K562 (cell line): ENCODE measurements around the gene CFHR5. TPM values are rescaled to one million over a fixed set of nuclear protein-coding genes. Genes with fewer than 3 reads are reported as not detected.

Source experiments
- CHCHD3 ChIP-seq: fragments of 250-450 bp; sonication (Bioruptor Pico); IDR thresholded peaks from 2 replicates; pipeline ENCODE4 v2.1.2; 2022; ENCODE audit warnings: mild to moderate bottlenecking
- FOXP4 ChIP-seq: sonication (generic); formaldehyde crosslinking; IDR thresholded peaks from 2 replicates; pipeline ENCODE4 v1.8.0; 2022; ENCODE audit warnings: mild to moderate bottlenecking, missing genetic modification reagents, borderline replicate concordance
- HMG20A ChIP-seq: fragments of 450-650 bp; formaldehyde crosslinking; conservative IDR thresholded peaks from 2 replicates; pipeline ENCODE4 v1.4.0; 2020; ENCODE audit warnings: mild to moderate bottlenecking, mixed read lengths
- JUNB ChIP-seq: fragments of 450-650 bp; formaldehyde crosslinking; conservative IDR thresholded peaks from 2 replicates; pipeline ENCODE4 v1.4.0; 2020; ENCODE audit warnings: mild to moderate bottlenecking
- LARP7 ChIP-seq: fragments of 450-650 bp; IDR thresholded peaks from 2 replicates; pipeline ENCODE4 v1.6.1; 2016
- MTA1 ChIP-seq: fragments of 450-650 bp; IDR thresholded peaks from 2 replicates; pipeline ENCODE4 v1.6.1; 2017; ENCODE audit warnings: borderline replicate concordance
- PHF20 ChIP-seq: fragments of 450-650 bp; IDR thresholded peaks from 2 replicates; pipeline ENCODE4 v1.6.1; 2018; ENCODE audit not compliant: partially characterized antibody
- RBM39 ChIP-seq: fragments of 200-400 bp; formaldehyde crosslinking; optimal IDR thresholded peaks from 2 replicates; pipeline ENCODE3; 2018; ENCODE audit warnings: low read depth, low read length
- REST ChIP-seq, 2 experiments: fragments of 450-650 bp; formaldehyde crosslinking in 1 of 2; IDR thresholded peaks; 2 replicates each; pipeline versions ENCODE4 v1.4.0 to v1.6.1; 2014 to 2020; ENCODE audit warnings: mild to moderate bottlenecking in 2 of 2, borderline replicate concordance in 1 of 2, low read depth in 1 of 2
- TAF9B ChIP-seq: fragments of 450-650 bp; IDR thresholded peaks from 2 replicates; pipeline ENCODE4 v1.6.1; 2018; ENCODE audit warnings: mild to moderate bottlenecking; ENCODE audit not compliant: partially characterized antibody
- TEAD4 ChIP-seq, 2 experiments: sonication (generic) in 1 of 2; formaldehyde crosslinking in 1 of 2; IDR thresholded peaks; 2 replicates each; pipeline versions ENCODE4 v1.6.1 to v1.8.0; 2012 to 2022; ENCODE audit warnings: borderline replicate concordance in 1 of 2, inconsistent platforms in 1 of 2, low read length in 1 of 2, mild to moderate bottlenecking in 1 of 2, missing genetic modification reagents in 1 of 2
- THRA ChIP-seq: fragments of 450-650 bp; IDR thresholded peaks from 2 replicates; pipeline ENCODE4 v1.6.1; 2017; ENCODE audit warnings: mild to moderate bottlenecking, moderate library complexity
- ZBTB1 ChIP-seq: sonication (generic); formaldehyde crosslinking; IDR thresholded peaks from 2 replicates; pipeline ENCODE4 v1.8.1; 2023; ENCODE audit warnings: missing genetic modification reagents, low read depth, mild to moderate bottlenecking, borderline replicate concordance
- ZNF444 ChIP-seq: fragments of 250-450 bp; sonication (Bioruptor Pico); IDR thresholded peaks from 2 replicates; pipeline ENCODE4 v1.4.0; 2020; ENCODE audit warnings: mild to moderate bottlenecking, moderate library complexity
- ZNF584 ChIP-seq: fragments of 200-800 bp; sonication (Bioruptor generic); IDR thresholded peaks from 2 replicates; pipeline ENCODE4 v1.6.1; 2016; ENCODE audit warnings: low read depth, mild to moderate bottlenecking, missing genetic modification characterization, missing compliant biosample characterization
- ZNF668 ChIP-seq: fragments of 250-450 bp; sonication (Bioruptor Pico); IDR thresholded peaks from 2 replicates; pipeline ENCODE4 v1.8.0; 2022; ENCODE audit warnings: mild to moderate bottlenecking, inconsistent platforms
- ZNF780A ChIP-seq: fragments of 250-450 bp; sonication (Bioruptor Pico); IDR thresholded peaks from 2 replicates; pipeline ENCODE4 v1.5.0; 2021; ENCODE audit warnings: mild to moderate bottlenecking
- polyA plus RNA-seq, 8 experiments: library from polyadenylated mRNA; depleted of rRNA in 4 of 8; stranded (reverse) in 5 of 8; unstranded in 3 of 8; fragments of >200 nt; fragmentation: Nextera tagmentation in 2 of 8; fragmentation: Illumina TruSeq in 1 of 8; extraction: Ambion mirVana in 2 of 8; extraction: Trizol in 1 of 8; gene quantifications; 2 replicates each; pipeline versions ENCODE4 v1.2.1 to v1.2.3, GENCODE V29; 2011 to 2014; ENCODE audit warnings: inconsistent platforms in 1 of 8, missing spikeins in 1 of 8
- total RNA-seq, 7 experiments: library from RNA; depleted of rRNA in 6 of 7; stranded (reverse); fragments of >200 nt in 6 of 7; fragmentation: Illumina TruSeq in 2 of 7; extraction: Trizol in 2 of 7; gene quantifications; 2 replicates each; pipeline versions ENCODE4 v1.2.1 to v1.2.3, GENCODE V29; 2011 to 2021; ENCODE audit warnings: low replicate concordance in 1 of 7

Gene CFHR5
- total and polyA plus RNA-seq, 9 of the 15 experiments (the other 6 are each of a cell fraction or from before 2014, with no cell fraction given): not detected

- TF ChIP-seq REST (IDR thresholded peaks at IDR 0.05; ENCODE audit: borderline replicate concordance) (peak; percentile 20; the same call in 1 of the 2 replicates), REST (CRISPR knock-in tag; IDR thresholded peaks at IDR 0.05; ENCODE audit: low read depth) (no peak), TAF9B (peak; percentile 44), ZBTB1 (CRISPR knock-in tag) (no peak), ZNF584 (CRISPR knock-in tag) (no peak), MTA1 (no peak), CHCHD3 (no peak), ZNF780A (CRISPR knock-in tag) (no peak), ZNF668 (CRISPR knock-in tag) (no peak), THRA (no peak), PHF20 (peak; percentile 69), JUNB (no peak), LARP7 (no peak), ZNF444 (CRISPR knock-in tag) (no peak), RBM39 (no peak), TEAD4 (IDR thresholded peaks at IDR 0.05; ENCODE audit: low read length) (no peak), TEAD4 (CRISPR knock-in tag; IDR thresholded peaks at IDR 0.05; ENCODE audit: borderline replicate concordance) (no peak), HMG20A (no peak), FOXP4 (CRISPR knock-in tag) (no peak)
Observed at GRCh38 chr1:196933531-196934189, 43.7 kb upstream of the CFHR5 start (continued).
